HL-60 (cell line): ENCODE measurements around the gene ADGRB2.

Experiments
- DNase-seq, 2 experiments: peaks; one replicate each; pipeline ENCODE4 v3.0.0-alpha.2; 2010 to 2020; ENCODE audit warnings: low read depth in 1 of 2, low spot score in 1 of 2
- H3K27ac ChIP-seq: fragments of 250-450 bp; sonication (Bioruptor Pico); replicated peaks from 2 replicates; pipeline ENCODE4 v1.5.1; 2020; ENCODE audit warnings: mild to moderate bottlenecking, moderate library complexity
- H3K27me3 ChIP-seq: fragments of 250-450 bp; sonication (Bioruptor Pico); 2 replicates; pipeline ENCODE4 v1.5.1; 2021; ENCODE audit warnings: mild to moderate bottlenecking, moderate library complexity; ENCODE audit not compliant: insufficient read depth, poor library complexity, severe bottlenecking
- H3K4me3 ChIP-seq: replicated peaks from 2 replicates; pipeline ENCODE4 v1.5.1; 2011; ENCODE audit warnings: mild to moderate bottlenecking, control low read depth, low read length; ENCODE audit not compliant: insufficient read depth
- GABPA ChIP-seq: IDR thresholded peaks from 2 replicates; pipeline ENCODE4 v1.6.1; 2012; ENCODE audit warnings: low read depth
- POLR2AphosphoS5 ChIP-seq: IDR thresholded peaks from 2 replicates; pipeline ENCODE4 v1.6.1; 2012; ENCODE audit warnings: low read depth
- SPI1 ChIP-seq: IDR thresholded peaks from 2 replicates; pipeline ENCODE4 v1.6.1; 2012; ENCODE audit warnings: low read depth, mild to moderate bottlenecking, borderline replicate concordance
- TF ChIP-seq, protein P1 (sequence below): IDR thresholded peaks from one replicate; pipeline ENCODE4 v1.5.1; 2011; ENCODE audit warnings: low read length, control low read depth, inconsistent platforms; ENCODE audit not compliant: insufficient read depth
- TF ChIP-seq, protein P2 (sequence below): IDR thresholded peaks from 2 replicates; pipeline ENCODE4 v1.6.1; 2012; ENCODE audit warnings: low read depth; ENCODE audit not compliant: insufficient replicate concordance

The ADGRB2 gene

DNA sequence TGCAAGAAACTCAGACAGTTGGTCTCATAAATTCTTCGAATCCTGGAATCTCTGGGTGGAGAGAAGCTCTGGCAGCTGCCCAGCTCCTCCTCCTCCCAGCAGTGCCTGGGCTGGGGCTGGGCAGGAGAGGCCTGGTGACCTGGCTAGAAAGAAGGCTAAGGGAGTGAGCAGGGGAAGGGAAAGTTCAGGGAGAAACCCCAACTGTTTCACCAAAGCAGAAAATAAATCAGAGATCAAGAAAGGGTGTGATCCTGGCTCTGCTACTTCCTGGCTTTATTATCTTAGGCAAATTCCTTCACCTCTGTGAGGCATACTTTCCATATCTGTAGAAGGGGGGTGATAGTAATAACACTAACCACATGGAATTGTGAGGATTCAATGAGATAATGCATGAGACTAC is 51.5 kb downstream of the ADGRB2 start:
- peaks cover 50% of the 10 kb centered on the region for H3K27me3 ChIP-seq
- H3K27ac ChIP-seq, result no peak overlapping the region
- H3K4me3 ChIP-seq, result no peak overlapping the region
- TF ChIP-seq, protein P1, sequence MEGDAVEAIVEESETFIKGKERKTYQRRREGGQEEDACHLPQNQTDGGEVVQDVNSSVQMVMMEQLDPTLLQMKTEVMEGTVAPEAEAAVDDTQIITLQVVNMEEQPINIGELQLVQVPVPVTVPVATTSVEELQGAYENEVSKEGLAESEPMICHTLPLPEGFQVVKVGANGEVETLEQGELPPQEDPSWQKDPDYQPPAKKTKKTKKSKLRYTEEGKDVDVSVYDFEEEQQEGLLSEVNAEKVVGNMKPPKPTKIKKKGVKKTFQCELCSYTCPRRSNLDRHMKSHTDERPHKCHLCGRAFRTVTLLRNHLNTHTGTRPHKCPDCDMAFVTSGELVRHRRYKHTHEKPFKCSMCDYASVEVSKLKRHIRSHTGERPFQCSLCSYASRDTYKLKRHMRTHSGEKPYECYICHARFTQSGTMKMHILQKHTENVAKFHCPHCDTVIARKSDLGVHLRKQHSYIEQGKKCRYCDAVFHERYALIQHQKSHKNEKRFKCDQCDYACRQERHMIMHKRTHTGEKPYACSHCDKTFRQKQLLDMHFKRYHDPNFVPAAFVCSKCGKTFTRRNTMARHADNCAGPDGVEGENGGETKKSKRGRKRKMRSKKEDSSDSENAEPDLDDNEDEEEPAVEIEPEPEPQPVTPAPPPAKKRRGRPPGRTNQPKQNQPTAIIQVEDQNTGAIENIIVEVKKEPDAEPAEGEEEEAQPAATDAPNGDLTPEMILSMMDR, result no peak
- TF ChIP-seq POLR2AphosphoS5, result no peak
- no peak for TF ChIP-seq GABPA
- TF ChIP-seq, protein P2, sequence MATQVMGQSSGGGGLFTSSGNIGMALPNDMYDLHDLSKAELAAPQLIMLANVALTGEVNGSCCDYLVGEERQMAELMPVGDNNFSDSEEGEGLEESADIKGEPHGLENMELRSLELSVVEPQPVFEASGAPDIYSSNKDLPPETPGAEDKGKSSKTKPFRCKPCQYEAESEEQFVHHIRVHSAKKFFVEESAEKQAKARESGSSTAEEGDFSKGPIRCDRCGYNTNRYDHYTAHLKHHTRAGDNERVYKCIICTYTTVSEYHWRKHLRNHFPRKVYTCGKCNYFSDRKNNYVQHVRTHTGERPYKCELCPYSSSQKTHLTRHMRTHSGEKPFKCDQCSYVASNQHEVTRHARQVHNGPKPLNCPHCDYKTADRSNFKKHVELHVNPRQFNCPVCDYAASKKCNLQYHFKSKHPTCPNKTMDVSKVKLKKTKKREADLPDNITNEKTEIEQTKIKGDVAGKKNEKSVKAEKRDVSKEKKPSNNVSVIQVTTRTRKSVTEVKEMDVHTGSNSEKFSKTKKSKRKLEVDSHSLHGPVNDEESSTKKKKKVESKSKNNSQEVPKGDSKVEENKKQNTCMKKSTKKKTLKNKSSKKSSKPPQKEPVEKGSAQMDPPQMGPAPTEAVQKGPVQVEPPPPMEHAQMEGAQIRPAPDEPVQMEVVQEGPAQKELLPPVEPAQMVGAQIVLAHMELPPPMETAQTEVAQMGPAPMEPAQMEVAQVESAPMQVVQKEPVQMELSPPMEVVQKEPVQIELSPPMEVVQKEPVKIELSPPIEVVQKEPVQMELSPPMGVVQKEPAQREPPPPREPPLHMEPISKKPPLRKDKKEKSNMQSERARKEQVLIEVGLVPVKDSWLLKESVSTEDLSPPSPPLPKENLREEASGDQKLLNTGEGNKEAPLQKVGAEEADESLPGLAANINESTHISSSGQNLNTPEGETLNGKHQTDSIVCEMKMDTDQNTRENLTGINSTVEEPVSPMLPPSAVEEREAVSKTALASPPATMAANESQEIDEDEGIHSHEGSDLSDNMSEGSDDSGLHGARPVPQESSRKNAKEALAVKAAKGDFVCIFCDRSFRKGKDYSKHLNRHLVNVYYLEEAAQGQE, result no peak
- TF ChIP-seq SPI1, result no peak
- no peak for DNase-seq

DNA sequence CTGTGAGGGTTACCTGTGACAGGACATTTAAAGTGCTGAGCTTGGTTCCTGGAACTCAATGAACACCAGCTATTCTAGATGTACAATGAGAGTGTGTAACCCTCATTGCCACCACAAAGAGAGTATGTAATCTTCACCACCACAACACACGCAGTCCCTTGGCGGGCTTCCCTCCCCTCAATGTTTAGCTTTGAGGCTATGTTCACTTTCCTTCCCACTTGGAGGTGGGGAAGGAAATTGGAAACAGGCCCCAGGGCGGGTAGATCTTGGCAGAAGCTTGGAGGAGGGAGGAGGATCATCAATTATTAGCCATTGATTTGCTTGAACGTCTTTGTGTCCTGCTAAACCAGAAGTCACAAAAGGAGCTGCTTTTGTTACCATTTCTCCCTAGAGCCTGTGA is 52.1 kb downstream of the ADGRB2 start:
- DNase-seq, result no peak
- no peak overlapping the region for H3K27ac ChIP-seq
- TF ChIP-seq, protein P1, result no peak
- TF ChIP-seq GABPA (no peak), SPI1 (no peak), POLR2AphosphoS5 (no peak)
- TF ChIP-seq, protein P2, result no peak
- H3K27me3 ChIP-seq, result peaks cover 47% of the 10 kb centered on the region
- no peak overlapping the region for H3K4me3 ChIP-seq

DNA sequence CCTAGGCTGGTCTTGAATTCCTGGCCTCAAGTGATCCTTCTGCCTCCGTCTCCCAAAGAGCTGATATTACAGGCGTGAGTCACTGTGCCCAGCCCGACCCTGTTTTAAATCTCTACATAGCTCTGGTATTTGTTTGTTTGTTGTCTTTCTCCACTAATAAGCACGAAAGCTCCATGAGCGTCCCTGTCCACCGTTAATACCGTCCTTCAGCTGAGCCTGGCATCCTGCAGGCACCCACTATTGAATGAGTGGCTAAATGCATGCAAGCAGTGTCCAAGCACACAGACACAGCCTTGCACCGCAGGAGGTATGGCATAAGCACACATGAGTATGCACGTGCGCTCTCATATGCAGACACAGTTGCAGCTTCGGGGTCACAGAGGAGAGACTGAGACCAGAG is 55.8 kb downstream of the ADGRB2 start:
- Histone ChIP-seq H3K4me3 (no peak overlapping the region), H3K27ac (no peak overlapping the region), H3K27me3 (peaks cover 40% of the 10 kb centered on the region)
- TF ChIP-seq, protein P2, result no peak
- TF ChIP-seq POLR2AphosphoS5, result no peak
- TF ChIP-seq, protein P1, result no peak
- no peak for TF ChIP-seq GABPA
- no peak for TF ChIP-seq SPI1
- DNase-seq, result no peak
